MG63 (cell line): Measurements from ENCODE around the gene PTPRK. TPM values are rescaled to one million over a fixed set of nuclear protein-coding genes. Genes with fewer than 3 reads are reported as not detected.

ENCODE experiments used
- DNase-seq: peaks from one replicate; pipeline ENCODE4 v3.0.0-alpha.2; 2020
- H3K27me3 ChIP-seq: fragments of 250-450 bp; sonication (Bioruptor Pico); 2 replicates; pipeline ENCODE4 v1.5.1; 2020; ENCODE audit warnings: mild to moderate bottlenecking, moderate library complexity
- H3K36me3 ChIP-seq: fragments of 250-450 bp; sonication (Bioruptor Pico); 2 replicates; pipeline ENCODE4 v1.5.1; 2020; ENCODE audit warnings: mild to moderate bottlenecking, moderate library complexity
- H3K4me3 ChIP-seq: fragments of 250-450 bp; sonication (Bioruptor Pico); 2 replicates; pipeline ENCODE4 v1.5.1; 2020; ENCODE audit warnings: mild to moderate bottlenecking, moderate library complexity
- H3K9me3 ChIP-seq: fragments of 250-450 bp; sonication (Bioruptor Pico); 2 replicates; pipeline ENCODE4 v1.5.1; 2020; ENCODE audit warnings: mild to moderate bottlenecking, moderate library complexity
- total RNA-seq: library from RNA; depleted of rRNA; stranded (reverse); fragments of >200 nt; shearing (Covaris generic); gene quantifications from 2 replicates; pipeline ENCODE4 v1.2.3, GENCODE V29; 2014; ENCODE audit warnings: low replicate concordance

PTPRK gene
- total RNA-seq, 1 experiment from 2014 or later, result 9.7 TPM

DNA sequence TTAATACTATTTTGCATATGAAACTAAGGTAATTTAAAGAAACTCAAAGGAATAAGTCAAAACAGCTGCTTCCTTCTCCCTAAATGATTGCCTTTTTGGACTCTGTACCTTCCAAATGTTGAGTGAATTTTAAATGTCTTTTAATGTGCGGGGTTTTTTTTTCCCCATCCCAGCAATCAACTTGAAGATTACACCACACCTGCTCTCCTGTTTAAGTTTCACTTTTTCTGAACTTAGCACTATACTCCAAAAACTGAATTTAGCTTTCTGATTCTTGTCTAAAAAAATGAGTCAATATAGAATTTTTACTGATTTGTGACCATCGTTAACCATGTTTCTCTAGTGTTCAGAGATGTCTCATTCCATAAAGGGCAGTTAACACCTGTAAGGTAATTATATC lies 398.8 kb downstream of the PTPRK start:
- no peaks in the 10 kb centered on the region for H3K27me3 ChIP-seq
- DNase-seq, result no peak
- H3K4me3 ChIP-seq, result no peak overlapping the region
- no peaks in the 10 kb centered on the region for H3K9me3 ChIP-seq
- no peaks in the 10 kb centered on the region for H3K36me3 ChIP-seq

GRCh38 chr6:128121190-128121589 lies 399.2 kb downstream of the PTPRK start:
- DNase-seq, result no peak
- Histone ChIP-seq H3K9me3 (no peaks in the 10 kb centered on the region), H3K27me3 (no peaks in the 10 kb centered on the region), H3K36me3 (no peaks in the 10 kb centered on the region), H3K4me3 (no peak overlapping the region)

DNA sequence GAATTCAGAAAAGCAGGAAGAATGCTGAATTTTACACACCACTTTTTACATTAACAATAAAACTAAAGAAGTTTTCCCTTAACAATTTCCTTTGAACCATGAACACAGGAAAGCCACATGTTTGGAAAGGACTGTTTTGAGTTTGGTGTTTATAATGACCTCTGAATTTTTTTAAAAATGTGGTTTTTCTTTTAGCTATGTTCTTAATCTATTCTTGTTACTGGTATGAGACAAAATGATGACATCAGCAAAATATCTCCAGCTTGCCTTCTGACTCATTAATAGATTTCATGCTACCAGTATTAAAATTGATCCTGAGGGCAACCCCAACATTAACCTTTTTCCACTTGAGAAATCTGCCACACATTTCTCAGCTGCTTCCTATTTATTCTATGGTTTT lies 402.0 kb downstream of the PTPRK start:
- DNase-seq, result no peak
- no peaks in the 10 kb centered on the region for H3K36me3 ChIP-seq

DNA sequence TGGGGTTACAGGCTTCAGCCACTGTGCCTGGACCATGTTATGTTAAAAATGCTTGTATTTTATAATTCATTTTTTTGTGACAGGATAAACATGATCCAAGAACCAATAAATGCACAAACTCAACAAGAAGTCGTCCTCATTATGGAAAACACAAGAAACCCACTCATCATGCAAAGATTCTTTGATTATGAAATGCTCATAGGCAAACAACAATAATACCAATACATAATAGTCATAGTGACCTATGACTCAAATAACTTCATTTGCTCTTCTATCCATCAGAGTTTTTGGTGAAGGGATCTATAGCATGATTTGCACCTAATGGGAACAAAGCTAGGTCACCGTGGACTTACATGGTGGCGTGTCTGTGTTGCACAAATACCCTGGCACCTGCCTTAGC lies 402.5 kb downstream of the PTPRK start:
- DNase-seq, result no peak
- Histone ChIP-seq H3K36me3 (no peaks in the 10 kb centered on the region), H3K27me3 (no peaks in the 10 kb centered on the region), H3K4me3 (no peak overlapping the region), H3K9me3 (no peaks in the 10 kb centered on the region)

More for the DNA sequence above, 402.0 kb downstream of the PTPRK start:
- H3K27me3 ChIP-seq, result no peaks in the 10 kb centered on the region
- H3K4me3 ChIP-seq, result no peak overlapping the region
- H3K9me3 ChIP-seq, result no peaks in the 10 kb centered on the region

- Histone ChIP-seq H3K9me3 (no peaks in the 10 kb centered on the region), H3K36me3 (no peaks in the 10 kb centered on the region), H3K4me3 (no peak overlapping the region), H3K27me3 (no peaks in the 10 kb centered on the region)
- no peak for DNase-seq
Measured at GRCh38 chr6:128114164-128114563, 406.2 kb downstream of the PTPRK start.

GRCh38 chr6:128112494-128112893 lies 407.9 kb downstream of the PTPRK start:
- Histone ChIP-seq H3K36me3 (no peaks in the 10 kb centered on the region), H3K4me3 (no peak overlapping the region), H3K27me3 (no peaks in the 10 kb centered on the region), H3K9me3 (no peaks in the 10 kb centered on the region)
- no peak for DNase-seq

- no peaks in the 10 kb centered on the region for H3K36me3 ChIP-seq
- no peak overlapping the region for H3K4me3 ChIP-seq
- no peaks in the 10 kb centered on the region for H3K9me3 ChIP-seq
- H3K27me3 ChIP-seq, result no peaks in the 10 kb centered on the region
- no peak for DNase-seq
Measured at GRCh38 chr6:128111096-128111495, 409.3 kb downstream of the PTPRK start.

DNA sequence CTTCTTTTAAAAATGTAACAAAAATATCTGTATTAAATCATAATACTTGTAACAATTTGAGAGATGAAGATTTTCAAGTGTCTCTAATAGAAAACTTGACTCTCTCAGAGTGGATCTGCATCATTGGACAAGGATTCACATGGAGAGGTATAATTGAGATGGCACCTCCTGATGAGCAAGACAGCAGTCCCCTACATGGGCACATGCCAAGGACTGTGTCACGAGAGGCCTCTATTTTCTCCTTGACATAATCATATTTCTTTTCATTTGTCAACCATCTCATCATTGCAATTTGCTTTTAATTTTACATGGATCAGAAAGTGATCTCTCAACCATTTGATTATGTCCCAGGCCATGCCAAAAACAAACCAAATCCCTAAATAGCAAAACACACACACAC lies 412.7 kb downstream of the PTPRK start:
- Histone ChIP-seq H3K36me3 (no peaks in the 10 kb centered on the region), H3K9me3 (no peaks in the 10 kb centered on the region), H3K4me3 (no peak overlapping the region), H3K27me3 (no peaks in the 10 kb centered on the region)
- DNase-seq, result no peak

DNA sequence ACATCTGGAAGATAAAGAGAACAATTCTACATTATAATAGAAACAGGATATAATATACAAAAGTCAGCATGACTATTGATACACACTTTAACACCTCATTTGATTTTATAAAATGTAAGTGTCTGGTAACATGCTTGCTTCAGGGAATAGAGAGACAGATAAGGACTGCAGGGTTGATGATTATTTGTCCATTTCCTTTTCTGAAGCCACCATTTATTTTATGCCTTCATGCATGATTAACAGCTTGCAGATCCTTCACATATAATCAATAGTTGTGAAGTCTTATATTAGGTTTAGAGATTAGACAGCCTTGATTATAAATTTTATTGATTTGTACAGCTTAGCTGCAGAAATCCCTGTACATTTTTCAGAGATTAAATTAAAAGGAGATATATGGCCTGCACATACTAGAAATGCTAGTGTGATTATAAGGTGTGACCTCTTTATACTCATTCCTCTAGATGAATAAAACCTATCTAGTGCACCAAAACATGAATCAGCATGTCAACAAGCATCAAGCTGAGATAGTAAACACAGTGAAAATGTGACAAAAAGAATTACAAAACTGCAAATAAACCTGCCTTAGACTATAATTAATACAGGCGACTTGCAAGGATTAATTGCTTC lies 420.7 kb downstream of the PTPRK start:
- no peak overlapping the region for H3K4me3 ChIP-seq
- no peaks in the 10 kb centered on the region for H3K9me3 ChIP-seq
- H3K27me3 ChIP-seq, result no peaks in the 10 kb centered on the region
- H3K36me3 ChIP-seq, result no peaks in the 10 kb centered on the region
- no peak for DNase-seq

GRCh38 chr6:128098000-128098581 lies 422.3 kb downstream of the PTPRK start:
- no peak for DNase-seq
- Histone ChIP-seq H3K9me3 (no peaks in the 10 kb centered on the region), H3K27me3 (no peaks in the 10 kb centered on the region), H3K36me3 (no peaks in the 10 kb centered on the region), H3K4me3 (no peak overlapping the region)

DNA sequence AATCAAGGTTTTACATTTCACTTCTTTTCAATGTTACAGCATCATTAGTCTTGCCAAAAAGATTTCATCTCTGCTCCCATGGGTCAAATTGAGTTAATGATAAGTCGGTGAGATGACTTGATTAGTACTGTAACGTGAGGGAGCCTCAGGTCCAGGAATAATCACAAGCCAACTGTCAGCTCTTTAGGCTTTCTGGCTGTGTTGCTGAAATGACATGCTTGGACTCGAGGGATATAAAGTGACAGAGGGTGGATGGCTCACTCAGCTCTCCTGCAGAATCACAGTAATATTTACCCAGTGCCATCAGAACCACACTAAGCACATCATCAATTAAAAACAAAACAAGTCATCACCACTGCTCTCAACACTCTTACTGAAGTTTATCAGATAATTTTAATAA lies 423.4 kb downstream of the PTPRK start:
- no peaks in the 10 kb centered on the region for H3K27me3 ChIP-seq
- no peak overlapping the region for H3K4me3 ChIP-seq
- H3K36me3 ChIP-seq, result no peaks in the 10 kb centered on the region
- no peaks in the 10 kb centered on the region for H3K9me3 ChIP-seq
- DNase-seq, result no peak

DNA sequence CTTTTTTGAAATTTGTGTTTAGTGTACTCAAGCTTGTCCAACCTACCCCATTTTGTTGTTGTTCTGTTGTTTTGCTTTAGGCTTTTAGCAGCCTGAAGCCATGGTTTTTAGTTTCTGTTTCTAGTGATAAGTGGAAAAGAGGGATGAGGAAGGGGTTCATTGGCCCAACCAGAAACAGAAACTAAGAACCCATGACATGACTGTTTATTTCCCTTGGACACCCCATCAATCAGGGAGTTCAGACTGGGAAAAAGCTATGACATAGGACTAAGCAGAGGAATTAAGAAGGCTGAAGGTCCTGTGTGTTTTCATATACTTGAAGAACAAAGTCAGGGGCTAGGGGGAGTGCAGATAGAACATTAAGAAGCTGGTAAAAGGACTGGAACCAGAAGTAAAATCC lies 425.0 kb downstream of the PTPRK start:
- Histone ChIP-seq H3K36me3 (no peaks in the 10 kb centered on the region), H3K27me3 (no peaks in the 10 kb centered on the region), H3K4me3 (no peak overlapping the region), H3K9me3 (no peaks in the 10 kb centered on the region)
- no peak for DNase-seq

DNA sequence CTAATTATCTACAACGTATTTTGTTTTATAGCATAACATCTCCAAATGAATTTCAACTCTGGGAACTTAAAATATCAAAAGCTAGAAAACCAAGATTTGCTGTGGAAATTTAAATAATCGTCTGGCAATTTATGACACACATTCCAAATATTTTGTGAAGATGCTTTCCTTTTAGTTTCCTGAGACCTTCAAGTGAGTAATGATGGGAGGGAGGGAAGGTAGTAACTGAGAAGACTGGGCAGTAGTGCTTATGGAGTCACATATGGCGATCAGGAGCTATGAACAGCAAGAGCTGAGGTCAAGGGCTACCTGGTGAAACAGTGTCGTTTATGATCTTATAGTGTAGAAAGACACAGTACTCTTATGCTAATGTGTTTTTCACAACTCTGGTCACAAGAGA lies 441.4 kb downstream of the PTPRK start:
- H3K9me3 ChIP-seq, result no peaks in the 10 kb centered on the region
- no peak overlapping the region for H3K4me3 ChIP-seq
- H3K27me3 ChIP-seq, result no peaks in the 10 kb centered on the region
- DNase-seq, result no peak
- H3K36me3 ChIP-seq, result no peaks in the 10 kb centered on the region; the same call in 1 of the 2 replicates

- Histone ChIP-seq H3K4me3 (no peak overlapping the region), H3K36me3 (no peaks in the 10 kb centered on the region; the same call in 1 of the 2 replicates), H3K9me3 (no peaks in the 10 kb centered on the region), H3K27me3 (no peaks in the 10 kb centered on the region)
- DNase-seq, result no peak
Measured at GRCh38 chr6:128078276-128078675, 442.1 kb downstream of the PTPRK start.

GRCh38 chr6:128076843-128077242 lies 443.6 kb downstream of the PTPRK start:
- no peaks in the 10 kb centered on the region for H3K27me3 ChIP-seq
- H3K36me3 ChIP-seq, result no peaks in the 10 kb centered on the region; the same call in 1 of the 2 replicates
- DNase-seq, result no peak
- no peak overlapping the region for H3K4me3 ChIP-seq
- H3K9me3 ChIP-seq, result no peaks in the 10 kb centered on the region

GRCh38 chr6:128074567-128074966 lies 445.8 kb downstream of the PTPRK start:
- H3K4me3 ChIP-seq, result no peak overlapping the region
- H3K27me3 ChIP-seq, result no peaks in the 10 kb centered on the region
- DNase-seq, result no peak

DNA sequence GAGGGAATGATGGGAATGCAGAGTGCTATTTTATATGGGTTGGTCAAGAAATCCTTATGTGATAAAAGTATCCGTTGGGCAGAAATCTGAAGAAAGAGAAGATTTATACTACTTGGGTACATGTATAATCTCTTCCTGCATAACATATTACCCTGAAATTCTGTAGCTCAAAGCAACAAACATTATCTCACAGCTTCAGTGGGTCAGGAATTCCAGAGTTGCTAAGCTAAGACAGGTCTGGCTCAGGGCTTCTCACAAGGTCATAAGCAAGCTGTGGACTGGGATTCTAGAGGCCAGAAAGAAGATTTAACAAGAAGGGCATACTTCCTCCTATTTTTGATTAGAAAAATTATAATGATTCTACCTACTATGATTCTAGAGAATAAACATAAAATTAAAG lies 447.0 kb downstream of the PTPRK start:
- H3K9me3 ChIP-seq, result no peaks in the 10 kb centered on the region
- no peaks in the 10 kb centered on the region for H3K27me3 ChIP-seq
- H3K4me3 ChIP-seq, result no peak overlapping the region
- no peaks in the 10 kb centered on the region; the same call in 1 of the 2 replicates for H3K36me3 ChIP-seq
- no peak for DNase-seq

More at GRCh38 chr6:128074567-128074966, 445.8 kb downstream of the PTPRK start:
- Histone ChIP-seq H3K36me3 (no peaks in the 10 kb centered on the region; the same call in 1 of the 2 replicates), H3K9me3 (no peaks in the 10 kb centered on the region)

DNA sequence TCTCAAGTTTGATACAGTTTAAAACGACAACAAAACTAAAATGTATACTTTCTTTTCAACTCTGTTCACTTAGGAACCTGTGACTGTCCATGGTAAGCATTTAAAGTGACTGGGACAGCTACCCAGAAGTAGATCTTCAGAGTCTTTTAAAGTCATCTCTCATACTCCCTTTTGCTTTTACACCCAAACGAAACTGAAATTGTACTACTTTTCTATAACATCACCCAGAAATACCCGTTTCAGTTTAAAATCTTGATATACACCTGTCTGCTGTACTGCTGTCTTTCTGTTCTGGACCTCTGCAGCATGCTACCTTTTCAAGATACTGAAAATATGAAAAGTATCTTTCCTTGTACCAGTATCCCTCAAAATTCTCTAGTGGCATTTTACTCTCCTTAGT lies 449.2 kb downstream of the PTPRK start:
- Histone ChIP-seq H3K9me3 (no peaks in the 10 kb centered on the region), H3K36me3 (no peaks in the 10 kb centered on the region; the same call in 1 of the 2 replicates), H3K27me3 (no peaks in the 10 kb centered on the region), H3K4me3 (no peak overlapping the region)
- DNase-seq, result no peak
